Right cardiac atrium (tissue), 5 donors: Measurements from ENCODE around the gene KSR2. TPM values are rescaled to one million over a fixed set of nuclear protein-coding genes. Genes with fewer than 3 reads are reported as not detected.
A peak's percentile ranks its signal among the peaks of the same experiment; 100 is the strongest.
"Not testable (repeated sequence)": the region's sequence is repeated elsewhere in the genome, so short reads cannot be mapped to it uniquely, and the experiment has no call there.

Experiments
- ATAC-seq, 2 donors: fragments of 200-7000 bp; cut with Tn5 transposase; one replicate each; pipeline versions ENCODE4 v1.8.0 to v1.9.1; 2020; ENCODE audit warnings: moderate library complexity in 2 of 2, mild to moderate bottlenecking in 1 of 2
- DNase-seq, 3 donors: peaks; one replicate each; pipeline ENCODE4 v3.0.0-alpha.2; 2020
- H3K27ac ChIP-seq: one replicate; pipeline ENCODE4 v1.5.1; 2013; ENCODE audit warnings: mild to moderate bottlenecking, low read length, control low read depth, moderate library complexity
- H3K27me3 ChIP-seq: one replicate; pipeline ENCODE4 v1.6.1; 2013; ENCODE audit not compliant: control insufficient read depth, insufficient read depth
- H3K4me1 ChIP-seq: one replicate; pipeline ENCODE4 v1.6.1; 2013; ENCODE audit warnings: low read length; ENCODE audit not compliant: control insufficient read depth, insufficient read depth
- H3K4me3 ChIP-seq: one replicate; pipeline ENCODE4 v1.5.1; 2013; ENCODE audit warnings: low read length, control low read depth
- H3K9me3 ChIP-seq: one replicate; pipeline ENCODE4 v1.6.1; 2013; ENCODE audit warnings: low read length; ENCODE audit not compliant: control insufficient read depth
- WGBS: extraction: QIAGEN DNeasy Blood & Tissue Kit; methylation state at CpG from one replicate; pipeline ENCODE4 v1.1.7; 2013; 5-methylcytosine and 5-hydroxymethylcytosine counted together
- intact Hi-C, 4 donors: fragments of 100-400 bp; cut with DNase I; formaldehyde crosslinking; loops; one replicate each; pipeline versions ENCODE4 v1.11.0 to v1.14.0; 2022 to 2023
- polyA plus RNA-seq: library from polyadenylated mRNA; stranded (reverse); fragments of 200-250 nt; gene quantifications from one replicate; pipeline ENCODE4 v1.2.3, GENCODE V29; 2013
- total RNA-seq, 4 donors: library from RNA; stranded (reverse); fragmentation: NEBNext Ultra II Directional; extraction: Animal tissue kit (Norgen Biotek cat#: 25700); gene quantifications; one replicate each; pipeline ENCODE4 v1.2.1, GENCODE V29; 2021
- donor health status: healthy with polysubstance abuse.
- donor health status: DM: no; HTN: yes; CAD: no.
- donor health status: DM: no; HTN: no; CAD: no.
- donor health status: DM: no; HTN: yes; CAD: no; lungs with severe emphysema.
- donor health status: DM: yes; HTN: yes; CAD: no.

Gene KSR2
- total and polyA plus RNA-seq, 5 donors, result 0.02 to 0.37 (median 0.03) TPM

- ATAC-seq, intact Hi-C loops, H3K4me3 ChIP-seq, H3K9me3 ChIP-seq, H3K4me1 ChIP-seq, H3K27ac ChIP-seq, H3K27me3 ChIP-seq, DNase-seq: not testable (repeated sequence)
Measured at GRCh38 chr12:117746358-117746757, 222.4 kb downstream of the KSR2 start.

DNA sequence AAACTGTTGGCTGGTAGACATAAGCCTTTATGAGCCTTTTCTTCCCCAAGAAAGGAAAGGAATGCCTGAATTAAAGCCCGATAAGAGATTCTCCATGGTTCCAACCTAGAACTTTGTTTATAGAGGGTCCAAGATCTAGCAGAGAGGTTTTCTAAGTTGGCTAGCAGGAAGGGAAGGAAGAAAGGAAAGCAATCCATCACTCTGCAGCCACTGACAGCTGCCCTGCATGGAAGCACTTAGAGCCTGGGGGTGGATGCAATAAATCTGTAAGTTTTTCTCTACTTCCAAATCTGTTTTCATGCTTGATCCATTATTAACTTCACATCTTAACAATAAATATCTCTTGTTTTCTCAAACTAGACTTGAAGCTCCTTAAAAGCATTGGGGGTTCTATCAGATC lies 224.4 kb downstream of the KSR2 start:
- intact Hi-C loops, result no loop called here

GRCh38 chr12:117743761-117744160 lies 225.0 kb downstream of the KSR2 start:
- ATAC-seq (no peak), DNase-seq (no peak)
- intact Hi-C loops, result no loop called here
- Histone ChIP-seq H3K4me1 (no peaks in the 10 kb centered on the region), H3K27me3 (no peaks in the 10 kb centered on the region), H3K9me3 (no peaks in the 10 kb centered on the region), H3K4me3 (no peak overlapping the region), H3K27ac (no peak overlapping the region)
- WGBS, result 89% methylated on average over 1 of the region's 1 CpG

More for the DNA sequence above, 224.4 kb downstream of the KSR2 start:
- Histone ChIP-seq H3K4me3 (no peak overlapping the region), H3K4me1 (no peaks in the 10 kb centered on the region), H3K27me3 (no peaks in the 10 kb centered on the region), H3K27ac (no peak overlapping the region), H3K9me3 (no peaks in the 10 kb centered on the region)
- 59% methylated on average over 1 of the region's 1 CpG for WGBS
- ATAC-seq, result no peak
- DNase-seq, result no peak

DNA sequence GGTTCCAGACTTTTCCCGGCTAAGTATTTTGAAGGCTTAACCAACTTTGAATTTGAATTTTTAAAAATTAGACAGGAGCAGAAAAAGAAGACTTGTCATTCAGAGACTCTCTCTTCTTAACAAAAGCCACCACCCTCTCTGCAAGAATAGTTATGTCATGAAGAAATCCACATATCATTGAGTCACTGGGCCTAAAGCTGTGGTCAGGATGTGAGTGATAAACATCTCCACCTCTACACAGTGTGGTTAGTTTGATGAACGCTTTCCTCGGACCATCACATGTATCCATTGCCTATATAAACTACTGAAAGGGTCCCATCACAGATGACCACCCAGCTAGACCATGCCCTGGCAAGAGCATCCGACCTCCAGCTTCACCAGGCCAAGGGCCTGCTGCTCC lies 226.1 kb downstream of the KSR2 start:
- H3K27me3 ChIP-seq, result no peaks in the 10 kb centered on the region
- no peak for ATAC-seq
- no peaks in the 10 kb centered on the region for H3K9me3 ChIP-seq
- intact Hi-C loops, result no loop called here
- DNase-seq, result no peak
- no peaks in the 10 kb centered on the region for H3K4me1 ChIP-seq
- H3K4me3 ChIP-seq, result no peak overlapping the region
- no peak overlapping the region for H3K27ac ChIP-seq
- WGBS, result 73% methylated on average over 4 of the region's 4 CpGs

GRCh38 chr12:117738233-117738632 lies 230.6 kb downstream of the KSR2 start:
- Histone ChIP-seq H3K9me3 (no peaks in the 10 kb centered on the region), H3K27me3 (no peaks in the 10 kb centered on the region), H3K4me1 (no peaks in the 10 kb centered on the region), H3K27ac (no peak overlapping the region), H3K4me3 (no peak overlapping the region)
- intact Hi-C loops, result no loop called here
- DNase-seq, result no peak
- WGBS, result 84% methylated on average over 6 of the region's 6 CpGs
- no peak for ATAC-seq

DNA sequence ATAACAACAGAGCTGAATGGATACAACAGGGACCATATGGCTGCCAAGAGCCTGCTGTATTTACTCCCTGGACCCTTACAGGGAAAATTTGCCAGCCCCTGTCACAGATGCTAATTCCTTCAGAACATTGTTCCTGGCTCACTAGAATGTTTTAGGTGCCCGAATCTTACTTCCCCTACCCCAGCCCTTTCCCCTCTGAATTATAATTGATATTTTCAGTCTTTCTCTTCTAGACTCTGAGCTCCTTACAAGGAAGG lies 235.3 kb downstream of the KSR2 start:
- Histone ChIP-seq H3K4me3 (no peak overlapping the region), H3K9me3 (no peaks in the 10 kb centered on the region), H3K27me3 (no peaks in the 10 kb centered on the region), H3K27ac (no peak overlapping the region), H3K4me1 (no peaks in the 10 kb centered on the region)
- no peak for DNase-seq
- intact Hi-C loops, result no loop called here
- no peak for ATAC-seq
- 75% methylated on average over 1 of the region's 1 CpG for WGBS

GRCh38 chr12:117732761-117733548 lies 235.8 kb downstream of the KSR2 start:
- 80% methylated on average over 13 of the region's 13 CpGs for WGBS
- ATAC-seq (no peak), DNase-seq (no peak)
- Histone ChIP-seq H3K27me3 (no peaks in the 10 kb centered on the region), H3K9me3 (no peaks in the 10 kb centered on the region), H3K4me1 (no peaks in the 10 kb centered on the region), H3K4me3 (no peak overlapping the region), H3K27ac (no peak overlapping the region)
- intact Hi-C loops, result no loop called here

- H3K27ac ChIP-seq, intact Hi-C loops, ATAC-seq, DNase-seq, H3K4me1 ChIP-seq, H3K4me3 ChIP-seq, H3K27me3 ChIP-seq, H3K9me3 ChIP-seq: not testable (repeated sequence)
- 92% methylated on average over 32 of the region's 32 CpGs for WGBS
Measured at GRCh38 chr12:117731131-117731530, 237.7 kb downstream of the KSR2 start.

DNA sequence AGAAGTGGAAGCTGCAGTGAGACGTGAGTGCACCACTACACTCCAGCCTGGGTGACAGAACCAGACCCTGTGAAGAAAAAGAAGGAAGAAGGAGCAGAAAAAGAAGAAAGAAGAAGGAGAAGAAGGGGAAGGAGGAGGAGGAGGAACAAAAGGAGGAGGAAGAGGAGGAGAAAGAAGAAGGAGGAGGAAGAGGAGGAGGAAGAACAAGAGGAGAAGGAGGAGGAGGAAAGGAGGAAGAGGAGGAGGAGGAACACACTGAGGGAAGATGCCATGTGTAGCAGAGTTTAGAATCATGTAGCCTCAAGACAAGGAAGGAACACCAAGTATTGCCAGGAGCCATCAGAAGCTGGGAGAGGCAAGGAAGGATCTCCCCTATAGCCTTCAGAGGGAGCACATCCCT lies 241.5 kb downstream of the KSR2 start:
- H3K4me1 ChIP-seq, result no peaks in the 10 kb centered on the region
- ATAC-seq (no peak), DNase-seq (no peak)
- no peak overlapping the region for H3K4me3 ChIP-seq
- WGBS, result 64% methylated on average over 1 of the region's 1 CpG
- H3K27ac ChIP-seq, result no peak overlapping the region
- H3K9me3 ChIP-seq, result no peaks in the 10 kb centered on the region
- H3K27me3 ChIP-seq, result no peaks in the 10 kb centered on the region
- intact Hi-C loops, result no loop called here

GRCh38 chr12:117724543-117724942 lies 244.2 kb downstream of the KSR2 start:
- Histone ChIP-seq H3K4me3 (no peak overlapping the region), H3K4me1 (no peaks in the 10 kb centered on the region), H3K9me3 (no peaks in the 10 kb centered on the region), H3K27ac (no peak overlapping the region), H3K27me3 (no peaks in the 10 kb centered on the region)
- ATAC-seq (no peak), DNase-seq (no peak)
- intact Hi-C loops, result no loop called here
- WGBS, result 52% methylated on average over 4 of the region's 4 CpGs

DNA sequence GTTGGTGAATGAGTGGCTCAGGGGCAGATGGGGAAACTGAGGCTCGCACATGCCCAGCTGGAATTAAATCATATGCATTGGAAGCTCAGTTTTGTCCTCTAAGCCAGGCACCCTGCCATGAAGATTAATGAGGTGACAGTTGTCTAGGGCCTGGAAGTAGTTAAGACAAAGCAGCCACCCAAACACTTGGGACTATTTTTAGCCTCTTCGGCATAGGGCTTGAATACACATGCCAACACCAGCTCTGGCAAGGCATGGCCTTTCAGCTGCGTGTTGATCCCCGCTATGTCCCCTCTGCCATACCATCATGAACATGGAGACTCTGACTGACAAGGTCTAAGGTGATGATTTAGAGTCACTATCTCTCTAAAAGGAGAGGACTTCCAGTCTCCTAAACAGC lies 250.2 kb downstream of the KSR2 start:
- no peaks in the 10 kb centered on the region for H3K9me3 ChIP-seq
- no peaks in the 10 kb centered on the region for H3K27me3 ChIP-seq
- H3K4me1 ChIP-seq, result no peaks in the 10 kb centered on the region
- intact Hi-C loops, result no loop called here
- WGBS, result 23% methylated on average over 4 of the region's 4 CpGs
- ATAC-seq (peak; percentile 69 to 73), DNase-seq (no peak)
- no peak overlapping the region for H3K4me3 ChIP-seq
- H3K27ac ChIP-seq, result no peak overlapping the region

GRCh38 chr12:117718141-117718540 lies 250.6 kb downstream of the KSR2 start:
- no peak overlapping the region for H3K4me3 ChIP-seq
- ATAC-seq (no peak), DNase-seq (no peak)
- H3K27ac ChIP-seq, result no peak overlapping the region
- intact Hi-C loops, result no loop called here
- H3K27me3 ChIP-seq, result no peaks in the 10 kb centered on the region
- H3K9me3 ChIP-seq, result no peaks in the 10 kb centered on the region
- 65% methylated on average over 1 of the region's 1 CpG for WGBS
- H3K4me1 ChIP-seq, result no peaks in the 10 kb centered on the region
